Measurements from ENCODE around the gene MYO7A.

The MYO7A gene

DNA sequence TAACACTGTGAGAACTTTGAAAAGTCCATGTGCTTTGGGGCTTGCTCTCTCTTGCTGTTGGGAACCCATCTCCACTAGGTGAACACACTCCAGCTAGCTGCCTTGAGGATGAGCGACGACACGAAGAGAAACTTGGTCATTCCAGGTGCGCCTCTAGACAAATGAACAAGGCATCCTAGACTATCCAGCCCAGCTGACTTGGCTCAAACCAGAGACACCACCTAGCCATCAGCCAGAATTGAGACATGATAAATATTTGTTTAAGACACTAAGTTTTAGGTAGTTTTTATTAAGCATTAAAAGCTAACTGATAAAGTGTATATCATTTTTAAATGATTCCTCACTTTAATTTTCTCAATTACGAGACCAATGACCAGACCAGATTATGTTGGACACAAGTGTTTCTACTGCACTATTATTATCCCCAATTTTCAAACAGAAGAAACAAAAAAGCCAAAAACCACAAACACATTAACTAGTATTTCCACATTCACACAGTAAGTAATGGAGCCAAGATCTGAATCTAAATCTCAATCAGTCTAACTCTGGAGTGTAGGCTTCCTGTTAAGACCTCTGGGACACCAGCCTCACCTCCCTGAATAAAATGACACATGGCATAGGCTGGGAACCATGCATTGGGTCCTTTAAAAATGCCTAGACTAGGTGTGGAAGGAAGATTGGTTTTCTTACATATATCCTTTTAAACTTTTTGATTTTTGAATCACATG is 103.0 kb downstream of the MYO7A start:
- DNase-seq = no peak

DNA sequence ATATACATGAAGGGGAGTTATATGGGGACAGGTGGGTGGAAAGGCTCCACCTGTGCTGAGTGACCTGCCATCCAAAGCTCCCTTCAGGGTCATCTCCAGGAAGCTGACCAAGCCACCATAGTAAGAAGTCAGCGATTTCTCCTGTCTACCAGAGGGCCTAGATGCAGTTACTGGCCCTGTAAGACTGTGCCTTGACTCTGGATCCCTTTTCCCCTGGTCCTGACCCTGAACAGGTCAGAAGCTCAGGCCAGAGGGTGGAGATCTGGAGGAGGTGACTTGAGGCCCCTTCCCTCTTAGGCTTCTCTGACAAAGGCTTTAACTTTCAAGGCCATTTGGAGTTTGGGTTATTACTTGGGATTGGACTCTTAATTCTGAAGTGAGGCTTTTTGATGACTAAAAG is 103.8 kb downstream of the MYO7A start:
- no peak for DNase-seq

DNA sequence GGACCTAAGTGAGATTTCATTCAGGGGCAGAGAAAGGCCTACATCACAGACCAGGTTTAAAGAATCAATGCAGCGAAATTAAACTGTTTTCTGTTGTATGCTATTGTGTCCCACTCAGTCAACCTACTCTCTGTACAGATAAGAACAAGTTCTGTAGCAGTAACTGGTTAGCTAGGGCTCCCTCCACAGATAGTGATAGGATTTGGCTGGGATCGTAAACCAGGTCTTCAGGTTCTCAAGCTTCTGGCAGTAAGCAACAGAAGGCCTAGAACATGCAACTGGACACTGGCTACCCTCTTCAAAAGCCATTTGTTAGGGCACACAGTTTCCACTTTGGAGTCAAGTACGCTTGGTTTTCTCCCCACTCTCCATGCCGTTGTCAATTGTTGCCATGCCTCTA is 104.2 kb downstream of the MYO7A start:
- DNase-seq = no peak

DNA sequence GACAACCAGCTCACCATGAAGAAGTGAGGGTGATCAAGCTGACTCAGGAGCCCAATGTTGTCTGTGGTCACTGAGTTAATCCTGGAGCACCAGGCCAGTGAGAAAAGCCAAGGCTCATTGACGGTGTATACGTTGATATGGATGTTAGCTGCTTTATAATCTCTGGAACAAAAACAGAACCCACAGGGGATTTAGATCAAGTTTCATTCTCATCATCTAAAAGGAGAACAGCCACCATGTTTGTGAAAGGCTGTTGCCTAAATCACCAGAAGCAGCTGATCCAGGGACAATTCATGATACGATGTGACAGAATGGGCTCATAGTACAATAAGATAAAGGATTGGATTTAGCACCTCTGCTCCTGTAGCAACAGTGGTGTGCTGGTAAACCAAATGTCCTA is 105.0 kb downstream of the MYO7A start:
- DNase-seq = no peak

DNA sequence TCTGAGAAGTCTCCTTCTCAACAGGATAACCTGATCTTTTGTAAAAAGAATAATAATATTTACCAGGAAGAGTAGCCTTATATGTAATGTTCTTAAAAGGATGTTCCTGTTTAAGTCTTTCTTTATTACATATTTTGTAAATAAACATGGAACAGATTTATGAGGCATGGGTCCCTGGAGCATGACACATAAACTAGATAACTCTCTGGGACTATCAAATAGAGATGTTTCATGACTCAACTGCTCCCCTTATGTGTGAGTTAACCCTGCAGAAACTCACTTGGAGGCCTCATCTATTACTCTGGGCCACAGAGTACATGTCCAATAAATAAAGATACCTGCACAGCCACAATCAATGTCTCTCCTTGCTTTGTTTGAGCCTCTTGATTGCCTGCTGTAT is 108.9 kb downstream of the MYO7A start:
- DNase-seq = no peak

DNA sequence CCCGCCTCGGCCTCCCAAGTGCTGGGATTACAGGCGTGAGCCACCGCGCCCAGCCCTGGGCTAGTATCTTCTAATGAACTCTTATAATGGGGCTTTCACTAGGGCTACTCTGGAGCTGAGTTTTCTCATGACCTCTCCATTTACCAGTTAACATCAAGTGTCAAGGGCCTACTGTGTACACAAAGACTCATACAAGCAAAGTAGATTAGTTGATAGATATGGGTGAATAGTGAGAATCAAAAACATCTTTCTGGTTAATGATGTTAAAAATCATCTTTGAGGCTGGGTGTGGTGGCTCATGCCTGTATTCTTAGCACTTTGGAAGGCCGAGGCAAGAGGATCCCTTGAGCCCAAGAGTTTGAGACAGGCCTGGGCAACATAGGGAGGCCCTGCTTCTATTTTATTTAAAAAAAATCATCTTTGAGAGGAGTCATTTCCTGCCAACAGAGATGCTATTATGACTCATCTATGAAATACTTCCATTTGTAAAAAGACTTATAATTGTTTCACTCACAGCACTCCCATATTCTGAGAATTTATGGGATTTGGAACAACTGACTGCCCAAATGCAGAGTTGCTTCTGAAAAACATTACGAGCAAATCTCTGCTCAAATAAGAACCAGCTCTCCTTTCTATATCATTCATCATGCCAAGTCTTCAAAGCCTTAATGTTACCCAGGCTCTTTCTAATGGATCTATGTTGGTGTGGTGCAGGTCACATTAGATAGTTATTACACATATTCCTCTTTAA is 116.4 kb downstream of the MYO7A start:
- no peak for DNase-seq

DNA sequence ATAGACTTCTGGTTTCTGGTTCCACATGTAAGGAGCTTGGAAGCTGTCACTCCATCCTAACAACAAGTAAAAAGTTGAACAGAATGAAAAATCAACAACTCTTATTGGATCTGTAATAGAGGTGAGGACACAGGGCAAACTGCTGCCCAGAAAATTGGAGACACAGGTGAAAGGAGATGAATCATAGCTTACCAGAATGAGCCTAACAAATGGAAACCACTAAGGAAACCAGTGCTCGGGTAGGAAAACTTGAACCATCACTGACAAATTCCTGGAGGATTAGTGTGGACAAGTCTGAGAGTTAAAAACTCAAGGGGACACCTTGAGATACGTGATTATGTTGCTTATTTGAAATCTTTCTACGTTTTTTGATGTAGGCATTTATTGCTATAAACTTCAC is 121.4 kb downstream of the MYO7A start:
- no peak for DNase-seq

DNA sequence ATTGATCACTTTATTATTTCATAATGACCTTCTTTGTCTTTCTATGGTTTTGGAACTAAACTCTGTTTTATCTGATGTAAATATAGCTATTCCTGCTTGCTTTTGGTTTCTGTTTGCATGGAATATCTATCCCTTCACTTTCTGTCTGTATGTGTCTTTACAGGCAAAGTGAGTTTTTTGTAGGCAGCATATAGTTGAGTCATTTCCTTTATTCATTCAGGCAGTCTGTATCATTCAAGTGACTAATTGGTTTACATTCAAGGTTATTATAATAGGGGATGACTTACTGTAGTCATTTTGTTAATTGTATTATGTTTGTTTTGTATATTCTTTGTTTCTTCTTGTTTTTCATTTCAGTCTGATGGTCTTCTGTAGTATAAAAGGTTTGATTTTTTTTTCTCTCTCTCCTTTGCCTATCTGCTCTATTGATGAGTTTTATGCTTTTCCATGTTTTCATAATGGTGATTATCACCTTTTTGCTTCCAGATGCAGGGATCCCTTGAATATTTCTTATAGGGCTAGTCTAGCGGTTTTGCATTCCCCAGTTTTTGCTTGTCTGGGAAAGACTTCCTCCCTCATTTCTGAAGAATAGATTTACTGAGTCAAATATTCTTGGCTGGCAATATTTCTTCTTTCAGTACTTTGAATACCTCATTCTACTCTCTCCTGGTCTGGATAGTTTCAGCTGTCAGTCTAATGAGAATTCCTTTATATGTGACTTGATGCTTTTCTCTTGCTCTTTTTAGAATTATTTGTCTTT is 123.0 kb downstream of the MYO7A start:
- DNase-seq = no peak

DNA sequence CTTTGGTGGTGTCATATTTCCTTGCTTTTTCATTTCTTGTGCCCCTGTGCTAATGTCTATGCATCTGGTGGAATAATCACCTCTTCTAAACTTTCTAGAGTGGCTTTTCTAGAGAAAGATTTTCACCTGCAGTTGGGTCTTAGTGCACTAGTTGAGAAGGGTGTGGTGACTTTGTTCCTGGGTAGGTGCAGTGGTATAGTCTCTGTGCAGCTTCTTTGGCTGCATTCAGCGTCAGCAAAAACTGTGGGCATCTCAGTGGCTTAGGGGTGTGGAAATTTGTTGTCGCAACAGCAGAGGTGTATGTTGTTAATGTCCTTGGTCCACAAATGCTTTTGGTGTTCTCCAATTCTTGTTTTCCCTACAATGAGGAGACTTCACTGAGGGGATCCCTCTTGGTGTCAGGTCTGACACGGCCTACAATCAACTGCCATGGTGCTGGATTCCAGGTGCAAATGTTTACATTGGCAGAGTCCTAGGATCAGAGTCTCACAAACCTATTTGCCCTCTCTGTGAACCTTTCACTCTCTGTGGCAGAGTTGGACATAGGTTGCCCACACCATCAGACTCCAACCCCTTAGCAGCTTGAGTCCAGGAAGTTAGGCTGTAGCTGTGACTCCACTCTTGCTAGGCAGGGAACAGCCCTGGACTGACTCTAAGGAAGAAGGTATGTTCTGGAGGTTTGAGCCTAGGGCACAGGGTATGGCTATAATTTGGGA is 124.7 kb downstream of the MYO7A start:
- no peak for DNase-seq

DNA sequence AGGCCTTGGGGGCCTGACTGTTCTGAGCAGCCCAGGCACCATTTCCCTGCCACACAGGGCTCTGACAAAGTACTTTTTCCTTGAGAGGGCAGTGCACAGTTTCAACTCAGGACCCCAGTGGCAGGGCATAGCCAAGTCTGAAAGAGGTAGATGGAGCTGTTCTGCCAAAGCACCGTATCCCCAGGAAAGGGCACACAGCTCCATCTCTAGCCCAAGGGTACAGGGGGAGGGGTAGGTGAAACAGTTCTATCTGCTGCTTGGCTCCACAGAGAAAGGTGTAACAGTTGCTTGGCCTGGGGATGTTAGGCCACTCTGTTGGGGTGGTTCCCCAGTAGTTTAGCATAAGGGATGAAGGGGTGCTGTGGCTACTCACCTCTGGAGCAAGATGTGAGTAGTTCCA is 125.6 kb downstream of the MYO7A start:
- DNase-seq = no peak

DNA sequence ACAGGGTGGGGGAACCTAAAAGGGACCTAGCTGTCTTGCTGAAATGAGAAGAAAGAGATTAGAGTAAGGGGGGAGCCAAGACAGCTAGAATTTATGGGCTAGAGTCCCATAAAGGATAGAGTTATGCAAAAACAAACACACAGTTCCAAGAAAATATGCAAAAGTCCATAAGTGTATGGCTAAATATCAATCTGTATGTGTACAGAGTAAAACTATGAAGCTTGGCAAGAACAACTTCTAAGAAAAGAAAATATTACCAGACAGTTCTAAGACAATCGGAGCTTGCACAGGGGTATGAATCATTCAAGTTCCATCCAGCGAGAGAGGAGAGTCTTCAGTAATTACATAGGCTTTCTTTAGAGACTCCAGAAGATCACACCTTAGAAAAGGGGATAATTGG is 131.6 kb downstream of the MYO7A start:
- DNase-seq = no peak

DNA sequence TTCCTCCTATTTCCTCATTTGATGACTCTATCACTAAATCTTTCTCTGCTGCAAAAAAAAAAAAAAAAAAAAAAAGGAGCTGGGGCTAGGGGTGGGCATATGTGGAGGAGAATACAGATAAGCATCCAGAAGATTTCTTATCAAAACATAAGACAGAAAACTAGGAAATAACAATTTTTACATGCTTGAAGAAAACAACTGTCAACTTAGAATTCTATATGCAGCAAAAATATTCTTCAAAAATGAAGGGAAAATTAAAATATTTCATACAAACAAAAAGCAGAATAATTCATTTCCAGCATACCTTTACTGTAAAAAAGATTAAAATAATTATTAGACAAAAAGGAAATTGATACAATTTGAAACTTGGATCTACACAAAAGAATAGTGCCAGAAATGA is 134.8 kb downstream of the MYO7A start:
- no peak for DNase-seq

All from amniotic stem cell (primary cell).